Stimulated activated CD4-positive, alpha-beta T cell treated with anti-CD3 and anti-CD28 coated beads, Interleukin-1b, Interleukin-23, amount 100 ng/mL, for 24 hours (primary cell): Measurements from ENCODE around the gene FBXL12.
"Not testable (repeated sequence)": the region's sequence is repeated elsewhere in the genome, so short reads cannot be mapped to it uniquely, and the experiment has no call there.

Experiments used
- DNase-seq, 4 experiments: peaks; one replicate each; pipeline ENCODE4 v3.0.0-alpha.2; 2020; ENCODE audit warnings: low read depth in 4 of 4, low spot score in 1 of 4

FBXL12 gene

DNA sequence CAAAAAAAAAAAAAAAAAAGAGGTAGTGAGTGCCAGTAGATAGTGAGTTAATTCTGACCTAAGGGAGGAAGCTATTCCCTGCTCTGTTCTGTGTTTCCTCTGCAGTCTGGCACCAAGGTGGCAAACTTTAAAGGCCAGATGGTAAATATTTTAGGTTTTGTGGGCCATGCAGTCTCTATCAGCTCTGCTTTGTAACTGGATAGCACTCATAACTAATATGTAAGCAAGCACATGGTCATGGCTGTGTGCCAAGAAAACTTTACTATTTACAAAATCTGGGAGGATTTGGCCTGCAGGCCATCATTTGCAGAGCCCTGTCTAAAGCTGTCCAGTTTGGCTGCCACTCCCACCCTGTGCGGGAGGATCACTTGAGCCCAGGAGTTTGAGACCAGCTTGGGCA is 20.5 kb upstream of the FBXL12 start:
- DNase-seq: no peak

DNA sequence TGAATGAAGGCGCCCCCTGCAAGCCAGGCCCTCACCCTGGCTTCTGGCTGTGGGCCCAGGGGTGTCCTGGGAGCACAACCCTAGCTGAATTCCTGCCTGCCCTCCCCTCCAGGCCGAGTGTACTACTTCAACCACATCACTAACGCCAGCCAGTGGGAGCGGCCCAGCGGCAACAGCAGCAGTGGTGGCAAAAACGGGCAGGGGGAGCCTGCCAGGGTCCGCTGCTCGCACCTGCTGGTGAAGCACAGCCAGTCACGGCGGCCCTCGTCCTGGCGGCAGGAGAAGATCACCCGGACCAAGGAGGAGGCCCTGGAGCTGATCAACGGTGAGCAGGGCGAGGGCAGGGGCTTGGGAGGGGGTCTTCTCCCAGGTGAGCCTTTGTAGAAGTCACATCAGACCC is 19.4 kb upstream of the FBXL12 start:
- DNase-seq: no peak

DNA sequence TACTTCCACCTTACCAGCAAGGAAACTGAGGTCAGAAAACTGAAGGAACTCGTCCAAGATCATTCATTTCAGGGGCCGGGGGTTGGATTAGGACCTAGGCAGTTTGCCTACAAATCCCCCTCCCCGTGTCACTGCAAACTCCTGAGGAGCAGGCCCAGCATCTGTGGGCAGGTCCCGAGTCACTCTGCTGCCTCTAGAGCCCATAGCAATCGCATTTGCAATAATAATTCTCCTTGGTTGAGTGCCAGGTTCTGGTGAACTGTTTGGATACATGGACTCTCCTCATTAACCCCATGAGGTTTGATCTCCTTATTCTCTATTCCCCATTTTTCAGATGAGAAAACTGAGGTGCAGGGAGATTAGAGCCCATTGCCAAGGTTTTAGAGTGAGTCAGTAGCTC is 17.1 kb upstream of the FBXL12 start:
- no peak for DNase-seq

DNA sequence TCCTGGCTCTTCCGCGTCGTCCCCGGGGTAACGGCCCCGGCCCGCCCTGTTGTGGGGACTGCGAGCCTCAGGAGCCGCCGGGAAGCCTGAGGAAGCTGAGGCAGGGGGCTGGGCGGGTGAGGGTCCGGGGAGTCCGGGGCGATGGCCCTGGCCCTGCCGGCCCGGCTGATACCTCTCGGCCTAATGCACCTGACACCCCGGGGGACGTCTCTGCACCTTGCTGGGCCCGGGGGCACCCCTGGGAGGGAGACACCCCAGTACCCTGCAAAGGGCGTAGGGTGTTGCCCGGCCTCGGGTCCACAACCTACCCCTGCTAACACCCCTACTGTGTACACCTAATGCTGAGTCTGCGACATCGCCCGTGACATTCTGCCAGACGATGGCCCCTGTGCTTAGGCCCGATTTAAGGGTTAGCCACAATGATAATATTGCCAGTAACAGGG is 16.6 kb upstream of the FBXL12 start:
- DNase-seq: no peak

DNA sequence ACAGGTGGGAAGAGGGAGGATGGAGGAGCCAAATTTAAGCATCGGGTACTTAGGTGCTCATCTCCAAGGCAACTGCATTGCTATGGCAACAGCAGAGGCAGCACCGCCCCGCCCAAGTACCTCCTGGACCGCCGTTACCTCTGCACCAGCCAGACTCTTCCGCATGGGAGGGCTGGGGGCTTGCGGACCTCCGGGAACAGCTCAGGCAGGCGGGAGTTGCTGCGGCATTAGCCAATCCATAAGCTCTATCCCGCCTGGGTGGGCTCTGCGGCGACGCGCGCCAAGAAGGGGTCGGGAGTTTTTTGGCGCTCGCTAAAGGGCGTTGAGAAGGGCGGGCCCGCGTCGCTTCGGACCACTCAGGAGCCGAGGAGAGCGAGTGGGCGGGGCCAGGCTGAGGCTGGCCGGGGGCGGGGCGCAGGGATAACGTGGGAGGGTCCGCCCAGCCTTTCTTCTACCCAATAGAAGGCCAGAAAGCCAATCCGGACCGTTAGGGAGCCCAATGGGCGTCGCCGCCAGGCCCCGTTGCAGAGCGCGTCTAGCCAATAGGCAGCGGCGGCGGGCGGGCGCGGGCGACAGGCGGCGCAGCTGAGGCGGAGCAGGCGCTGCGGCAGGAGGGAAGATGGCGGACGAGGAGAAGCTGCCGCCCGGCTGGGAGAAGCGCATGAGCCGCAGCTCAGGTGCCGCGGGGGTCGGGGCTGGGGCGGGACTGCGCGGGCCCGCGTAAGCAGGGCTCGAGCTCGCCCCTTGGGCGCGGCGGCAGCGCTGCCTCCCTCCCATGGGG is 16.0 kb upstream of the FBXL12 start, which contains the start of gene PIN1:
Gene PIN1, plus strand, starts transcription at position 593 of the 781 bp plus-strand sequence. Its CDS starts 27 bp downstream, at position 620.
- DNase-seq: peak; percentile 95 to 99 (median 98)

DNA sequence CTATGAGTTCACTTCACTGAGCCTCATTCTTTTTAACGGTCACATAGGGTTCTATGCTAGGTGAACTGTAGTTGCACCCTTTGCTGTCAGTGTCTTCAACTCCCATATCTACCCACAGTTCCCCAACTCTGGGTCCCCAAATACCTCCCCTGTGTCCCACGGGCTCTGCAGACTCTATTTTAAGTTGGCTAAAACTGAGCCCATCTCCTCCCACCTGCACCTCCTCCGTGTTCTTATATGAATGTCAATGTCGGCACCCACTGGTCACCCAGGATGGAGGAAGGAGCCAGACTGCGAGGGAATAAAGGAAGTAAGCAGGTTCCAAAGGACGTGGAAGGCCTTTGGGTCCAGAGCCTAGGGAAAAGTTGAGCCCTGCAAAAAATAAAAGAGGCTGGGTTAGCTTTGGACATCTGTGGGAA is 15.4 kb upstream of the FBXL12 start:
- no peak for DNase-seq

DNA sequence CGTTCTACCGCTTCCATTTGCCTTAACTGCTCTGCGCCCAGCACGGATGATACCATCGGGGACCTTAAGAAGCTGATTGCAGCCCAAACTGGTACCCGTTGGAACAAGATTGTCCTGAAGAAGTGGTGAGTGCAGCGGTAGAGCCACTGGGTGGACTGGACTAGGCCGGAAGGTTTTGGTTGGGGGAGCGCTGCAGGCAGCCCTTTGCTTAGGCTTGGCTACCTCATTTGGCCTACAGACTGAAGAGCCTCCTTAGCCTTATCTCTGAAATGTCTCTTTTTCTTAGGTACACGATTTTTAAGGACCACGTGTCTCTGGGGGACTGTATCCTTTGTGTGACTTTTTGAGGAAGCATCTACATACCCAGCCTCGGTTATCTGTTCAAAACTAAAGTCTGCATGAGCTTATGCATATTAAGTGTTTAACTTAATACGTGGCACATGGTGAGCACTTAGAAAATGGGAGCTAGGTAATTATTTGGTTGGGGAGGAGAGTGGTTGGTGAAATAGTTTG is 9.7 kb upstream of the FBXL12 start:
- no peak for DNase-seq

DNA sequence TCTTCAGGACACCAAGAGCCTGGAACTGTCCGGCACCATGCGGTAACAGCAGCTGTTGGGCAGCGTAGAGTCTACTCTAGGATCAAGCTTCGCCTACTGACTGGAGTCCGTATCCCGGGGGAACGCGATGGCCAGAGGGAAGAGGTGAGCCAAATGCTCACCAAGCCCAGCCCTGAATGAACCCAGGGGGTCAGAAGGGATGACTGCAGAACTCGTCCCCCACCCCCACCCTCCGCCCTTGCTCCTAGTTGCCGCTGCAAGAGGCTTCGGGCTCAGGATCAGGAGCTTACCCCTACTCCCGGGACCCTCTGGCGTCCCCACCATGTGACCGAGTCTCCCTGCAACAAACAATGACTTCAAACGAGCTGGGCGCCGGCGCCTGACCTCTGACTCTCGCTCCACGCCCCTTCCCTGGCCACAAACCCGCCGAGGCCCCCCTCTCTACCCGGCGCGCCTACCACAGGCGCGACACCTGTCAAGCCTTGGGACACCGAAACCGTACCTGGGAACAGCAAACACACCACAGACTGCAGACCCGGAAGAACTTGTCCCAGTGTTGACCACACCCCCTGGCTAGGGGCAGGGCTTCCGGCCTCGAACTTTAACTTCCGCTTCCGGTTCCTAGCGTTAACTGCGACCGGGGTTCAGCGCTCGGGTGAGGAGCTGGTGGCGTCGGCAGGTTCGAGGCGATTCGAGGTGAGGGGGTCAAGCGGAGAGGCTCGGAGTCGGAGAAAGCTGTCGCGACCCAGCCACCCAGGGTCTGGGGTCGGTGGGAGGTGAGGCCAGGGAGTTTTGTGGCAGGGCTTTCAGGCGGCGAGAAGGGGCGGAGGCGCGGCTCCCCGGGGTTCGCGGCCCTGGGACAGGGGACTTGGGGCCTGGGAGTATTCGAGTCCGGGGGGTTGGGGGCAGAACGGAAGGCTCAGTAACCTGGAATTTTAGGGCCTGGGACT is 8.7 kb upstream of the FBXL12 start, which contains the start of gene UBL5:
Gene UBL5, plus strand, starts transcription at position 630 of the 950 bp plus-strand sequence. CDS start 420 bp downstream, outside the sequence.
- DNase-seq: peak; percentile 78 to 87 (median 80)

DNA sequence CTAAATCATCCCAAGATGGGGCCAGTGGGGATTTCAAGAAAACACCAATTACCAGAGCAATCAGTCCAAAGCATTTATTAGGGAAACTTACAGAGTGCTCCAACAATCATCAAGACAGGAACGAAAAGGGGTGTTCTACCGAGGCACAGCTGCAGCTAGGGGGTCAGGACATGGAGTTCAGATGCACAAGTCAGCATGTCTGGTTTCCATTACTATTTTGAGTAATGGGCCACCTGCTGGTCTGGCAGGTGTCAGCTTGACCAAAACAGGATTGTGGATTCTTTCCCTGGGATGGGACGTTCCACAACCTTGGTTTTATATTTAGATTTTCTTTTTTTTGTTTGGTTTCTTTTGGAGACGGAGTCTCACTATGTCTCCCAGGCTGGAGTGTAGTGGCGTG is 4.9 kb upstream of the FBXL12 start:
- DNase-seq: no peak

DNA sequence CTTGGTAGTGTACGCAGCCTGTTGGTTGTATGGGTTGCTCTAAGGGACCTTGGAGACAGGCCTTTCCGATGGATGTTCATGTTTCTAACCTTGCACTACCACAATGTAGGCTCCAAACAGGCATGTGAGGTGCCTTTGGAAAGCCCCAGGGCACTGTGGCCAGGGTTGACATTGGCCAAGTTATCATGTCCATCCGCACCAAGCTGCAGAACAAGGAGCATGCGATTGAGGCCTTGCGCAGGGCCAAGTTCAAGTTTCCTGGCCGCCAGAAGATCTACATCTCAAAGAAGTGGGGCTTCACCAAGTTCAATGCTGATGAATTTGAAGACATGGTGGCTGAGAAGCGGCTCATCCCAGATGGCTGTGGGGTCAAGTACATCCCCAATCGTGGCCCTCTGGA is 1.2 kb upstream of the FBXL12 start:
- not testable (repeated sequence) for DNase-seq

DNA sequence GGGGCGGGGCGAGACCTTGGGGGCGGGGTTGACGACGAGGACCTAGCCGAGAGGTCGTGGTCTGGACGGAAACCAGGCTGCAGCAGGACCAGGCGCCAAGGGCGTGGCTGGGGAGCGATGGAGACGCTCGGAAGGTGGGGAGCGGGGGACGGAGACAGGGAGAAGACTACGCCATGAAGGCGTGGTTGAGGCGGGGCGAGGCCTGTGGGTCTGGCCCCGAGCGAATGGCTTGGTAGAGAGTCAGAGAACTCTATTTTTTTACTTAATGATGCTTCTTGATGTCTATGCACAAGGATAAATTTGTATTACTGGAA is 674 bp upstream of the FBXL12 start:
- DNase-seq: no peak

DNA sequence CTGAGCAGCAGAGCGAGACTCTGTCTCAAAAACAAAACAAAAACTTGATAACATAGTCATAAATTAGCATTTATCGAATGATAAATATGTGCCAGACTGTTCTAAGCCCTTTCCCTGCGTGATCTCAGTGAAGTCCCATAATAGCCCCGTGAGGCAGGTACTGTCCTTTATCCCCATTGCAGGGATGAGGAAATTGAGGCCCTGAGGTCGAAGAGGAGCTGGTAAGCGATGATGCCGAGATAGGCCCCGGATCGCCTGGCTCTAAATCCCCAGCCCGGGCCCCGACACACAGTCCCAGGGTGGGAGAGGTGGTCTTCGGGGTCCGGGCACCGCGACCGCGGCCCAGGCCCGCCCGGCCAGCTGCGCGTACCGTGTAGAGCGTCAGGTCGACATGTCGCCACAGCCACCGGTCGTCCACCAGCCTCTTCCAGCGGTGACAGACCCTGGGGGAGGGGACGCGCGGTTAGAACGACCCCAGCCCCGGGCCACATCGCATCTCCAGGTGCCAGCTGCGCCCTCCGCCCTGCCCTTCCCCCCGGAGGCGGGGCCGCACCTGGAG is 625 bp downstream of the FBXL12 start:
- DNase-seq: no peak

DNA sequence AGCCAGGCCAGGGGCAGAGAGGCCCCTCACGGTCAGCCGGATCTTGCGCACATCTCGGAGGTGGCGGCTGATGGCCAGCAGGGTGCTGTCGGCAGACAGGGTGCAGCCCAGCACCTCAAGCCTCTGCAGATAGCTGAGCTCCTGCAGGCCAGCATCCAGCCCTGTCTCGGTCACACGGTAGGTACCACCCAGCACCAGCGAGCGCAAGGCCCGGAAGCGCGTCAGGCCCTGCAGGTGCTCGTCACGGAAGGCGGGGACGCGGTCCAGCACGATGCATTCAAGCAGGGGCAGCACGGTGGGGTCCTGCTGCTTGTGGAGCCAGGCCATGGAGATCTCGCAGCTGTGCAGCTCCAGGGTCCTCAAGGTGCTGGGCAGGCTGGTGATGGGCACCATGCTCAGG is 7.7 kb downstream of the FBXL12 start:
- no peak for DNase-seq

DNA sequence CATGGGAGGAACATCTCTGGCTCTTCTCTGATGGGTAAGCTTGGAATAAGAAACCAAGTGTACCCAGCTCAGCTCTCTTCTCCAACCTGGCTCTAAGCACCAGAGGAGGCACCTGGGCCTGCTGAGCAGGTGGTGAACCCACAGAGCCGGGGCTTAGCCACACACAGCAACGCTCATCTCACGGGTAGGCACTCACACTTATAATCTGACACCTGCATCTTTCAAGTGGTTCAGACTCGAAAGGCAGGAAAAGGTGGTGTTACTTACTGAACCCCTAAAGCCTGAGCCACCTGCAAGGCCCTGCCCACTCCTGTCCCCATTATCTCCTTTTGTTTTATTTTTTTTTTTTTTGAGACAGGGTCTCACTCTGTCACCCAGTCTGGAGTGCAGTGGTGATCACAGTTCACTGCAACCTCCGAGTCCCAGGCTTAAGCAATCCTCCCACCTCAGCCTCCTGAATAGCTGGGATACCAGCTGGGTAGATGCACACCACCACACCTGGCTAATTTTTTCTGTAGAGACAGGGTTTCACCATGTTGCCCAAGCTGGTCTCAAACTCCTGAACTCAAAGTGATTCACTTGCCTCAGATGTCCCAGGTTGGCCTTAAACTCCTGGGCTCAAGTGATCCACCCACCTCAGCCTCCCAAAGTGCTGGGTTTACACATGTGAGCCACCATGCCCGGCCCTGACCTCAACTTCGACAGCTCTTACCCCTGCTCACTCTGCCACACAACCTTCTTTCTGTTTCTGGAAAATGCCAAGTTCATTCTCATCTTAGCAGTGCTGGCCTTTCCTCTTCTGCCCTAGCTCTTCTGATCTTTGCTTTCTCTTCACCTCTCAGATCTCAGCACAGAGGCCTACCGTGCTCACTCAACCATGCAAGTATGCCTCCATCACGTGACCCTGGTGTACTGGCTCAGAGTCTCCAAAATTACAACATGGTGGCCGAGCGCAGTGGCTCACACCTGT is 9.7 kb downstream of the FBXL12 start:
- no peak for DNase-seq

DNA sequence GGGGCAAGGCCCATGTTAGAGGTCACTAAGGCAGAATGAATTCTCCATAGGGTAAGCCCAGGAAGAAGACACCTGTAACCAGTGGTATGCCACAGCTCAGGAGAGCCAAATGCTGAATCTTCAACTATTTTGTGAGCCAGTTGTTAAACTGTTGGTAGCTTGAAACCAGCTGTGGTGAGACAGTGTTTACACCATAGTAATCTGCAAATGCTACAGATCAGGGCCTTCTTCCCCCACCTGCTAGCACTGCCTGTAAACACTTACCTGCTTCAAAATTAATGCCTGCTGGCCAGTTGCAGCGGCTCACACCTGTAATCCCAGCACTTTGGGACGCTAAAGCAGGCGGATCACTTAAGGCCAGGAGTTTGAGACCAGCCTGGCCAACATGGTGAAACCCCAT is 12.1 kb downstream of the FBXL12 start:
- DNase-seq: no peak

DNA sequence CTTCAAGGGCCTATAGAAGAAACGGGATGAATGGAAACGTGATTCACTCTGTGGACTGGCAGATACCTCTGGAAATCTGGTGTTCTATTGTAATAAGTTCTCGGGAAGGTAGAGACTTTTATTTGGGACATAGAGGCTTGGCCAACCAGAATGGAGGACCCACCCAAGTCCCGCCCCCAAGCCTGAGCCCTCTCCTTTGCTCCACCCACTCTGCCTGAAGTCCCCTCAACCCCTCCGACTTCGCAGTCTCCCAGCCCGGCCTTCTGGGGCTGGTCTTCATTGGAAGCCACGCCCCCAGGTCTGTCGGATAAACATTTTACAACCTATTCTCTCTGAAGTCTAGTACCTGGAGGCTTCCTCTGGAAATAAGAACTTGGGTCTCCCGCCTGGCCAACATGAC is 16.9 kb downstream of the FBXL12 start:
- DNase-seq: no peak

DNA sequence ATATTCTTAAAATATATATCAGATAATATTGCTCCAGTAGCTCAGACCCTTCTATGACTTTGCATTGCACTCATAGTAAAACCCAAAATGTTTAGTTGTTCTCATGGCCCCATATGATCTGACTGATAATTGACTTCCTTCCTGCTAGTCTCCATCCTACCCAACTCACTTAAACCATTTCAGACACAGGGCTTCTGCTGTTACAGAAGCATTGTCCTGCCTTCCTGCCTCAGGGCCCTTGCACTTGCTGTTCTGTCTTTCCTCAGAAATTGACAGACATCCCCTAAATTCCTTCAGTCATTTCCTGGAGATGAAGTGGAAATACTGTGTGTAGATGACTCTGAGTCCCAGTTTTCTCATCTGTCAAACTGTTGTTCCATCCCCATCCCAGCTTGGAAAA is 19.7 kb downstream of the FBXL12 start:
- DNase-seq: no peak

DNA sequence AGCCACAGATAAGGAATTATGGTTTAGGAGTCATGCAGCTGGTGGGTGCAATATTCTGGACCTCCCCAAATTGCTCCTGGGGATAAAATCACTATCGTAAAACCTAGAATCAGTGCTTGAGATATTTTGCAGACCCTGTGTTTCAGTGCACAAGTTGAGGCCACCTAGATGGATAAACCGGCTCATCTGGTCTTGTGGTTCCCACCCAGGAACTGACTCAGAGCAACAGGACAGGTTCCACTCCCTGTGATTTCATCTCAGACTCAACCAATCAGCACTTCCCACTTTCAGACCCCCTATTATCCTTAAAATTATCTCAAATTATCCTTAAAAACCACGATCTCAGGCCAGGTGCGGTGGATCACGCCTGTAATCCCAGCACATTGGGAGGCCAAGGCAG is 21.0 kb downstream of the FBXL12 start:
- DNase-seq: no peak

DNA sequence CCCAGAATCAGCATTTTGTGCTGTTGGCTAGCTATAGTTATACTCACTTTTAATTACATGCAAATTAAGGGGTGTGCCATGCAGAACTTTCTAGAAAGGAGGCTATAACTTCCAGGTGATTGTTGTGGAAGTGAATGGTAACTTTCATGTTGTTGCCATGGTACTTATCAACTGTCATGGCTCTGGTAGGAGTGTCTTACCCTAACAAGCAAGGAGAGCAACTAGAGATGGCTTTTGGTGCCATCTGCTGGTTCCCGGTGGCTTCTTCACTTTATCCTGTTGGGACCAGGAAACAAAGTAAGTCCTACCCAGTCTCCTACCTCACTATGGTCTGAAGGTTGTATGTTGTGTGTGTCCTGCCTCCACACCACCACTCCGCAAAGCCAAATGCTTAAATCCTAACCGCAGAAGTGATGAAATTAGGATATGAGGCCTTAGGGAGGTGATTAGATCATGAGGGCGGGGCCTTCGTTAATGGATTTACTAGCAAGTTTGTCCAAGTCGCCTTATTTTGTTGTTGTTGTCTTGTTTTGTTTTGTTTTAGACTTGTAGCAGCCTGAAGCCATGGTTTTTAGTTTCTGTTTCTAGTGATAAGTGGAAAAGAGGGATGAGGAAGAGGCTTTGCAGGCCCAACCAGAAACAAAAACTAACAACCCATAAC is 22.6 kb downstream of the FBXL12 start:
- DNase-seq: peak; percentile 50 to 77 (median 62)
